T-cell (primary cell): ENCODE results near the gene MAPKAP1. TPM values are rescaled to one million over a fixed set of nuclear protein-coding genes. Genes with fewer than 3 reads are reported as not detected.
A peak's percentile ranks its signal among the peaks of the same experiment; 100 is the strongest.

Experiments used
- ATAC-seq, 4 experiments: fragments of 200-7000 bp in 3 of 4; fragments of 150-1000 bp in 1 of 4; cut with Tn5 transposase; replicated peaks in 1 of 4; 1 replicate in 3 of 4; 2 replicates in 1 of 4; pipeline ENCODE4 v1.10.0; 2021; ENCODE audit warnings: moderate library complexity in 3 of 4, mild to moderate bottlenecking in 2 of 4, moderate number of reproducible peaks in 1 of 4
- CTCF ChIA-PET, 2 donors: fragments of 300-600 bp; sonication (Branson Sonifier 250); formaldehyde crosslinking; loops; one replicate each; lab custom pipeline; 2022; ENCODE audit warnings: antibody characterized with exemption in 2 of 2; lab: Charles Lee
- POLR2A ChIA-PET, 2 donors: fragments of 300-600 bp; sonication (Branson Sonifier 250); formaldehyde crosslinking; loops; one replicate each; lab custom pipeline; 2022; ENCODE audit warnings: antibody characterized with exemption in 2 of 2; lab: Charles Lee
- DNase-seq, 35 experiments: peaks; one replicate each; pipeline versions ENCODE4 v3.0.0 to v3.0.0-alpha.2; 2013 to 2023
- H3K27ac ChIP-seq: one replicate; pipeline ENCODE4 v1.5.1; 2013; ENCODE audit warnings: low read length
- H3K27me3 ChIP-seq, 2 experiments: replicated peaks in 1 of 2; 1 replicate in 1 of 2; 2 replicates in 1 of 2; pipeline versions ENCODE4 v1.6.1 to v1.7.0; 2013; ENCODE audit warnings: low read length in 1 of 2, mixed read lengths in 1 of 2; ENCODE audit not compliant: control insufficient read depth in 2 of 2, insufficient read depth in 2 of 2; ENCODE audit errors: extremely low read depth in 1 of 2
- H3K36me3 ChIP-seq, 2 donors: 1 replicate in 1 of 2; 2 replicates in 1 of 2; pipeline versions ENCODE4 v1.6.1 to v1.7.0; 2013; ENCODE audit warnings: low read length in 1 of 2; ENCODE audit not compliant: control insufficient read depth in 2 of 2, insufficient read depth in 1 of 2; ENCODE audit errors: extremely low read depth in 1 of 2
- H3K4me1 ChIP-seq, 2 experiments: 1 replicate in 1 of 2; 2 replicates in 1 of 2; pipeline versions ENCODE4 v1.6.1 to v1.7.0; 2013; ENCODE audit warnings: low read length in 2 of 2, mixed read lengths in 1 of 2; ENCODE audit not compliant: insufficient read depth in 2 of 2, control insufficient read depth in 1 of 2; ENCODE audit errors: extremely low read depth in 1 of 2
- H3K4me3 ChIP-seq, 2 donors: 1 replicate in 1 of 2; 2 replicates in 1 of 2; pipeline versions ENCODE4 v1.5.1 to v1.7.0; 2013; ENCODE audit warnings: mild to moderate bottlenecking in 2 of 2, low read length in 1 of 2, moderate library complexity in 1 of 2; ENCODE audit not compliant: control insufficient read depth in 1 of 2; ENCODE audit errors: extremely low read depth in 1 of 2
- H3K9me3 ChIP-seq: 2 replicates; pipeline ENCODE4 v1.7.0; 2013
- H3K27ac Mint-ChIP-seq, 2 donors: one replicate each; pipeline ENCODE4 v1.8.0; 2020 to 2021; ENCODE audit warnings: mild to moderate bottlenecking in 2 of 2, mixed read lengths in 2 of 2
- H3K27me3 Mint-ChIP-seq, 2 donors: one replicate each; pipeline ENCODE4 v1.8.0; 2021 to 2022; ENCODE audit warnings: mixed read lengths in 2 of 2
- H3K36me3 Mint-ChIP-seq: one replicate; pipeline ENCODE4 v1.8.0; 2021; ENCODE audit warnings: mixed read lengths
- H3K4me1 Mint-ChIP-seq, 3 donors: one replicate each; pipeline ENCODE4 v1.8.0; 2020 to 2022; ENCODE audit warnings: mixed read lengths in 3 of 3, mild to moderate bottlenecking in 1 of 3
- H3K4me3 Mint-ChIP-seq, 3 donors: one replicate each; pipeline ENCODE4 v1.8.0; 2020 to 2022; ENCODE audit warnings: mild to moderate bottlenecking in 3 of 3, mixed read lengths in 3 of 3, moderate library complexity in 3 of 3
- H3K9me3 Mint-ChIP-seq, 3 donors: one replicate each; pipeline ENCODE4 v1.8.0; 2020 to 2022; ENCODE audit warnings: mixed read lengths in 3 of 3
- WGBS: methylation state at CpG from one replicate; pipeline ENCODE4 v1.1.5; 2013; ENCODE audit warnings: missing lambda C conversion rate; ENCODE audit not compliant: insufficient coverage; 5-methylcytosine and 5-hydroxymethylcytosine counted together
- total RNA-seq, 35 experiments: library from RNA in 6 of 35; stranded (reverse) in 6 of 35; fragments of 120-200 nt in 1 of 35; gene quantifications; one replicate each; pipeline versions ENCODE4 v1.2.1 to v1.2.4 and lab custom pipeline; 2013 to 2026

MAPKAP1 gene
- total RNA-seq, 5 donors from 2014 or later (not counting 1 experiment from before 2014, with no cell fraction given), result 50.2 to 60.3 (median 55.6) TPM

- Mint-ChIP-seq H3K27ac (no peak overlapping the region), H3K4me3 (no peak overlapping the region), H3K9me3 (no peaks in the 10 kb centered on the region), H3K36me3 (peaks cover 3% of the 10 kb centered on the region), H3K27me3 (no peaks in the 10 kb centered on the region), H3K4me1 (no peaks in the 10 kb centered on the region)
- H3K4me1 ChIP-seq, result no peaks in the 10 kb centered on the region
- no peak overlapping the region for H3K27ac ChIP-seq
- DNase-seq, result no peak
- ATAC-seq, result no peak
- CTCF ChIA-PET, result no interaction called here
- no peak overlapping the region for H3K4me3 ChIP-seq
- 10% methylated on average over 2 of the region's 14 CpGs for WGBS
- POLR2A ChIA-PET, result no interaction called here
- peaks cover 0 to 2% of the 10 kb centered on the region in 2 donors for H3K36me3 ChIP-seq
- H3K27me3 ChIP-seq, result no peaks in the 10 kb centered on the region
- no peaks in the 10 kb centered on the region for H3K9me3 ChIP-seq
Observed at GRCh38 chr9:125432715-125433385, 274.2 kb downstream of the MAPKAP1 start.

GRCh38 chr9:125431741-125432271 is 275.2 kb downstream of the MAPKAP1 start:
- no peak for ATAC-seq
- no peaks in the 10 kb centered on the region for H3K27me3 Mint-ChIP-seq
- no peaks in the 10 kb centered on the region for H3K36me3 Mint-ChIP-seq
- H3K4me3 Mint-ChIP-seq, result no peak overlapping the region
- 75% methylated on average over 10 of the region's 12 CpGs for WGBS
- Histone ChIP-seq H3K9me3 (no peaks in the 10 kb centered on the region), H3K27me3 (no peaks in the 10 kb centered on the region), H3K36me3 (no peaks in the 10 kb centered on the region), H3K27ac (no peak overlapping the region), H3K4me3 (no peak overlapping the region), H3K4me1 (no peaks in the 10 kb centered on the region)
- no peaks in the 10 kb centered on the region for H3K4me1 Mint-ChIP-seq
- ChIA-PET CTCF (no interaction called here), POLR2A (no interaction called here)
- no peak for DNase-seq
- no peaks in the 10 kb centered on the region for H3K9me3 Mint-ChIP-seq
- no peak overlapping the region for H3K27ac Mint-ChIP-seq

- Histone ChIP-seq H3K4me3 (no peak overlapping the region), H3K4me1 (no peaks in the 10 kb centered on the region), H3K36me3 (no peaks in the 10 kb centered on the region), H3K27me3 (no peaks in the 10 kb centered on the region), H3K9me3 (no peaks in the 10 kb centered on the region), H3K27ac (no peak overlapping the region)
- H3K4me3 Mint-ChIP-seq, result no peak overlapping the region
- H3K36me3 Mint-ChIP-seq, result no peaks in the 10 kb centered on the region
- POLR2A ChIA-PET, result no interaction called here
- no peak for ATAC-seq
- no peak overlapping the region for H3K27ac Mint-ChIP-seq
- H3K9me3 Mint-ChIP-seq, result no peaks in the 10 kb centered on the region
- no peaks in the 10 kb centered on the region for H3K27me3 Mint-ChIP-seq
- WGBS, result 75% methylated on average over 1 of the region's 3 CpGs
- CTCF ChIA-PET, result no interaction called here
- no peaks in the 10 kb centered on the region for H3K4me1 Mint-ChIP-seq
- no peak for DNase-seq
Observed at GRCh38 chr9:125431012-125431305, 276.0 kb downstream of the MAPKAP1 start.

GRCh38 chr9:125430161-125431011 is 276.6 kb downstream of the MAPKAP1 start:
- Mint-ChIP-seq H3K36me3 (no peaks in the 10 kb centered on the region), H3K4me1 (no peaks in the 10 kb centered on the region), H3K9me3 (no peaks in the 10 kb centered on the region), H3K27me3 (no peaks in the 10 kb centered on the region), H3K27ac (no peak overlapping the region), H3K4me3 (no peak overlapping the region)
- H3K27me3 ChIP-seq, result no peaks in the 10 kb centered on the region
- no peaks in the 10 kb centered on the region for H3K9me3 ChIP-seq
- DNase-seq (no peak), ATAC-seq (peak in 1 of 4 experiments; percentile 18)
- H3K27ac ChIP-seq, result no peak overlapping the region
- CTCF ChIA-PET, result no interaction called here
- WGBS, result 97% methylated on average over 11 of the region's 21 CpGs
- POLR2A ChIA-PET, result no interaction called here
- no peaks in the 10 kb centered on the region for H3K4me1 ChIP-seq
- H3K36me3 ChIP-seq, result no peaks in the 10 kb centered on the region
- H3K4me3 ChIP-seq, result no peak overlapping the region

- WGBS, result 89% methylated on average over 16 of the region's 20 CpGs
- Mint-ChIP-seq H3K27ac (no peak overlapping the region), H3K4me1 (no peaks in the 10 kb centered on the region), H3K27me3 (no peaks in the 10 kb centered on the region), H3K4me3 (no peak overlapping the region), H3K9me3 (no peaks in the 10 kb centered on the region), H3K36me3 (no peaks in the 10 kb centered on the region)
- Histone ChIP-seq H3K9me3 (no peaks in the 10 kb centered on the region), H3K4me3 (no peak overlapping the region), H3K4me1 (no peaks in the 10 kb centered on the region), H3K27me3 (no peaks in the 10 kb centered on the region), H3K36me3 (no peaks in the 10 kb centered on the region), H3K27ac (no peak overlapping the region)
- DNase-seq (no peak), ATAC-seq (no peak)
- POLR2A ChIA-PET, result no interaction called here
- CTCF ChIA-PET, result no interaction called here
Observed at GRCh38 chr9:125429476-125430160, 277.4 kb downstream of the MAPKAP1 start.

GRCh38 chr9:125428902-125429467 is 278.0 kb downstream of the MAPKAP1 start:
- no peak for ATAC-seq
- Histone ChIP-seq H3K27ac (no peak overlapping the region), H3K27me3 (no peaks in the 10 kb centered on the region), H3K4me3 (no peak overlapping the region), H3K9me3 (no peaks in the 10 kb centered on the region), H3K36me3 (no peaks in the 10 kb centered on the region), H3K4me1 (no peaks in the 10 kb centered on the region)
- POLR2A ChIA-PET, result no interaction called here
- Mint-ChIP-seq H3K4me3 (no peak overlapping the region), H3K36me3 (no peaks in the 10 kb centered on the region), H3K9me3 (no peaks in the 10 kb centered on the region), H3K4me1 (no peaks in the 10 kb centered on the region), H3K27me3 (no peaks in the 10 kb centered on the region), H3K27ac (no peak overlapping the region)
- 89% methylated on average over 13 of the region's 16 CpGs for WGBS
- DNase-seq, result no peak
- CTCF ChIA-PET, result no interaction called here
